Transverse colon (tissue), 4 donors: ENCODE results near the gene PDGFC. TPM values are rescaled to one million over a fixed set of nuclear protein-coding genes. Genes with fewer than 3 reads are reported as not detected.

ENCODE experiments used
- DNase-seq: peaks from one replicate; pipeline ENCODE4 v3.0.0-alpha.2; 2019
- H3K27ac ChIP-seq, 4 donors: fragments of 200-600 bp; sonication (generic); 2 replicates each; pipeline ENCODE4 v1.5.1; 2016 to 2018; ENCODE audit warnings: inconsistent platforms in 4 of 4
- H3K27me3 ChIP-seq: fragments of 200-600 bp; sonication (generic); 2 replicates; pipeline ENCODE4 v1.5.1; 2017; ENCODE audit warnings: inconsistent platforms
- H3K36me3 ChIP-seq, 4 donors: fragments of 200-600 bp; sonication (generic); 2 replicates each; pipeline ENCODE4 v1.5.1; 2017 to 2019; ENCODE audit warnings: inconsistent platforms in 4 of 4
- H3K4me1 ChIP-seq, 4 donors: fragments of 200-600 bp; sonication (generic); 2 replicates each; pipeline ENCODE4 v1.5.1; 2017 to 2020; ENCODE audit warnings: inconsistent platforms in 4 of 4
- H3K4me3 ChIP-seq, 4 donors: fragments of 200-600 bp; sonication (generic); 1 replicate in 1 of 4; 2 replicates in 3 of 4; pipeline versions ENCODE4 v1.5.1 to v1.6.1; 2017 to 2019; ENCODE audit warnings: inconsistent platforms in 4 of 4
- H3K9me3 ChIP-seq, 2 donors: fragments of 200-600 bp; sonication (generic); 2 replicates each; pipeline ENCODE4 v1.5.1; 2017 to 2019; ENCODE audit warnings: inconsistent platforms in 2 of 2
- EP300 ChIP-seq: sonication (generic); formaldehyde crosslinking; IDR thresholded peaks from one replicate; pipeline ENCODE4 v1.6.1; 2017; ENCODE audit warnings: antibody characterized with exemption, low read depth
- POLR2A ChIP-seq: fragments of 450-650 bp; IDR thresholded peaks from one replicate; pipeline ENCODE4 v1.6.1; 2016; ENCODE audit warnings: antibody characterized with exemption, mild to moderate bottlenecking, moderate library complexity
- POLR2AphosphoS5 ChIP-seq, 3 donors: sonication (generic); formaldehyde crosslinking; IDR thresholded peaks; one replicate each; pipeline ENCODE4 v1.6.1; 2016; ENCODE audit warnings: antibody characterized with exemption in 3 of 3
- WGBS, 2 donors: methylation state at CpG; one replicate each; pipeline ENCODE4 v1.1.5; 2018; ENCODE audit warnings: low coverage in 1 of 2; 5-methylcytosine and 5-hydroxymethylcytosine counted together
- in situ Hi-C, 4 donors: fragments of 200-750 bp; cut with MboI; loops; one replicate each; pipeline versions ENCODE4 v1.15.0 to v1.15.1; 2017; ENCODE audit warnings: low sequenced_read_pairs in 3 of 4, low pct_ligation_motif_present in 1 of 4, low pct_unique_long_range_greater_than_20kb in 1 of 4
- intact Hi-C: fragments of 100-400 bp; cut with DNase I; formaldehyde crosslinking; loops from one replicate; pipeline ENCODE4 v1.15.1; 2023; ENCODE audit warnings: low total_unique reads
- total RNA-seq, 4 donors: library from RNA; depleted of rRNA; stranded (reverse); fragments of >200 nt; gene quantifications; one replicate each; pipeline ENCODE4 v1.1.0, GENCODE V29; 2016
- TF ChIP-seq, protein P1 (sequence below), 5 experiments: fragments of 200-600 bp in 3 of 5; fragments of 450-650 bp in 2 of 5; sonication (generic) in 3 of 5; IDR thresholded peaks; 1 replicate in 2 of 5; 2 replicates in 3 of 5; pipeline ENCODE4 v1.5.1; 2016 to 2017; ENCODE audit warnings: antibody characterized with exemption in 5 of 5, inconsistent platforms in 3 of 5, mild to moderate bottlenecking in 2 of 5, moderate library complexity in 1 of 5

The PDGFC gene
- total RNA-seq, 4 donors from 2014 or later, result 0.40 to 20.6 (median 7.5) TPM

DNA sequence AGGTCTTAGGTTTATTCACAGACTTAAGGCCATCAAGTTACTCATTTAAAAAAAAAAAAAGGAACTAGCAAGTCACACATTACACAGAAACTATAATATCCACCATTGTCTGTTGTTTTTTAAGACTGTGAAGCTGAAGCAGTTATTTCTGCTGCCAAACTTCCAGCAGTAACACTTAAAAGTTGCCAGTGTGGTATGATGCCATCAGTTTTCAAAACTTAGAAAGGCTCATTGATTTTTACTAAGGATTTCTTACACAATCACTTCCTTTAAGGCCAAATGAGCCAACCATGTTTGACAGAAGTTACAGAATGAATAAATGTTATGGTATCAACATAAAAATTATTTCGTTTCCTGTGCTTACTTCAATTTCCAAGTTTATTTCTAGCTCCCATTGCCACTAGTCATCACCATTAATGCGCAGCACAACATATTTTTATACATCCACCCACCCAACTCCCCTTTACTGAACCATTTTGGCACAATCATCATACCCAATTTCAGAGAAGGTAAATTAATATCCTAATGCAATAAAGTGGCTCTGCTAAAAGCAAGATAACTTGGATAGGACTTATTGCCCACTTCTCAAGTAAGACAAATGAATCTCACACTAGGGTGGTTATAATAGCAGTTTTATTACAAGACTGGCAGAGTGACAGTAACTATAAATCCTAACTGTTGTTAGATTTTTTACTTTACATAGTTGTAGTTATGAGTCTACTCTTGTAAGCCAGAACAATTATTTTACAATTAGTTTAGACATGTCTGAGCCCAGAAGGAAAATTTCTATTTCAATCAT lies 13.1 kb downstream of the PDGFC start:
- no peak for TF ChIP-seq EP300
- TF ChIP-seq, protein P1, sequence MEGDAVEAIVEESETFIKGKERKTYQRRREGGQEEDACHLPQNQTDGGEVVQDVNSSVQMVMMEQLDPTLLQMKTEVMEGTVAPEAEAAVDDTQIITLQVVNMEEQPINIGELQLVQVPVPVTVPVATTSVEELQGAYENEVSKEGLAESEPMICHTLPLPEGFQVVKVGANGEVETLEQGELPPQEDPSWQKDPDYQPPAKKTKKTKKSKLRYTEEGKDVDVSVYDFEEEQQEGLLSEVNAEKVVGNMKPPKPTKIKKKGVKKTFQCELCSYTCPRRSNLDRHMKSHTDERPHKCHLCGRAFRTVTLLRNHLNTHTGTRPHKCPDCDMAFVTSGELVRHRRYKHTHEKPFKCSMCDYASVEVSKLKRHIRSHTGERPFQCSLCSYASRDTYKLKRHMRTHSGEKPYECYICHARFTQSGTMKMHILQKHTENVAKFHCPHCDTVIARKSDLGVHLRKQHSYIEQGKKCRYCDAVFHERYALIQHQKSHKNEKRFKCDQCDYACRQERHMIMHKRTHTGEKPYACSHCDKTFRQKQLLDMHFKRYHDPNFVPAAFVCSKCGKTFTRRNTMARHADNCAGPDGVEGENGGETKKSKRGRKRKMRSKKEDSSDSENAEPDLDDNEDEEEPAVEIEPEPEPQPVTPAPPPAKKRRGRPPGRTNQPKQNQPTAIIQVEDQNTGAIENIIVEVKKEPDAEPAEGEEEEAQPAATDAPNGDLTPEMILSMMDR (IDR thresholded peaks at IDR 0.05), result no peak
- H3K9me3 ChIP-seq, result no peaks in the 10 kb centered on the region
- H3K4me1 ChIP-seq, result peaks cover 15 to 51% (median 25%) of the 10 kb centered on the region in 4 donors
- intact Hi-C loops, result no loop called here
- in situ Hi-C loops, result loop anchor here in 1 of 4 donors (25.0 kb wide), 1 partner anchor 996 kb away; the partner anchor contains the start of gene CTSO
- H3K27me3 ChIP-seq, result no peaks in the 10 kb centered on the region
- WGBS, 2 donors, result 41 to 76% methylated on average over 2 of the region's 2 CpGs
- no peak for DNase-seq
- no peak overlapping the region for H3K4me3 ChIP-seq
- H3K36me3 ChIP-seq, result no peaks in the 10 kb centered on the region
- peak overlapping the region in 3 of 4 donors; percentile 41 to 51 (median 46) for H3K27ac ChIP-seq

DNA sequence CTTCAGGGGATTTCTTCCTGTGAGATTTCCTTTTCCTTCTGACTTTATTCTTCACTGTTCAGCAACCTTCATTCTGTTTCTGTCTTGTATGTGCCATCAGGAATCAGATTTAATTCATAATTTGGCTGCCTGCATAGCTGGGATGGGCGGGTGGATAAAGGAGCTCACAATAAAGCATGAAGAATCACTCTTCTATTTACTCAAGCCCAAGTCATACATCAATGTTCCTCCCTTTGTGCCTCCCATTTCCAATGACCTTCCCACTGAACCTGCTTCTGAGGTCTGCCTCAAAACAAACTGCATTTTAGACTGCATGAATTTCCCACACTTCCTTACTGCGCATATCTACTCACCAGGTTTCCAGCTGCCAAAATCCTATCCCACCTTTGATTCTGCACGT lies 14.0 kb downstream of the PDGFC start:
- intact Hi-C loops, result no loop called here
- no peaks in the 10 kb centered on the region for H3K27me3 ChIP-seq
- no peak for DNase-seq
- 57 to 63% methylated on average over 3 of the region's 3 CpGs for WGBS, 2 donors
- H3K27ac ChIP-seq, result peak overlapping the region in 3 of 4 donors; percentile 41 to 51 (median 46)
- H3K9me3 ChIP-seq, result no peaks in the 10 kb centered on the region
- H3K4me1 ChIP-seq, result peaks cover 15 to 44% (median 21%) of the 10 kb centered on the region in 4 donors
- in situ Hi-C loops, result loop anchor here in 1 of 4 donors (25.0 kb wide), 1 partner anchor 995 kb away; the partner anchor contains the start of gene CTSO
- H3K4me3 ChIP-seq, result no peak overlapping the region
- no peaks in the 10 kb centered on the region for H3K36me3 ChIP-seq
- TF ChIP-seq EP300 (no peak), POLR2A (no peak), POLR2AphosphoS5 (IDR thresholded peaks at IDR 0.05) (no peak)
- TF ChIP-seq, protein P1 (IDR thresholded peaks at IDR 0.05), result no peak

DNA sequence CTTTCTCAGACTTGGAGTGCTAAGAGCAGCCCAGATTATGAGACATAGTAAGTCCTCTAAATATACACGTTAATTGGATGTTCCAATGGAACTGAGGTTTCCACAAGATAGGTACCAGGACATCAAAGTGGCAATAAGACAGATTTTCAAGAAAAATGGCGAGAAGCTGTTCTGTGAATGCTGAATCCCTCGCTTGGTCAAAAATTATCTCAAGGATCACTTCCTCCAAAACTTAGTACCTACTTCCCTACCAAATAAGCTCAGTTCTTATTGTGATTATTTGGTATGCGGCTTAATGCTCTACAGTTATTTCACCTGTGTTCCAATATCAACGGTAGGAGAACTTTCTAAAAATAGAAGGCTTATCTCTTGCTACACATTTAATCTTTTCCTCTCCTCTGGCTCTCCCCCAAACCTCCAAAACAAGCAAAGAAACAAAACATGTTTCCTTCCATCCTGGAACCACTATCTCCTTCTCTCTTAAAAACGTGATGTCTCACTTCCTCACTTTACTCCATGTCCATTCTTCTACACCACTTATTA lies 14.7 kb downstream of the PDGFC start:
- H3K27me3 ChIP-seq, result no peaks in the 10 kb centered on the region
- TF ChIP-seq POLR2AphosphoS5 (IDR thresholded peaks at IDR 0.05), result no peak
- no peak for TF ChIP-seq POLR2A
- TF ChIP-seq, protein P1 (IDR thresholded peaks at IDR 0.05), result no peak
- TF ChIP-seq EP300, result no peak
- no peak overlapping the region for H3K4me3 ChIP-seq
- H3K9me3 ChIP-seq, result no peaks in the 10 kb centered on the region
- intact Hi-C loops, result no loop called here
- in situ Hi-C loops, result loop anchor here in 1 of 4 donors (25.0 kb wide), 1 partner anchor 995 kb away; the partner anchor contains the start of gene CTSO
- H3K36me3 ChIP-seq, result no peaks in the 10 kb centered on the region
- no peak for DNase-seq
- no peak overlapping the region for H3K27ac ChIP-seq
- H3K4me1 ChIP-seq, result peaks cover 15 to 39% (median 19%) of the 10 kb centered on the region in 4 donors
- 60 to 74% methylated on average over 6 of the region's 6 CpGs for WGBS, 2 donors

GRCh38 chr4:156956359-156956758 lies 15.2 kb downstream of the PDGFC start:
- Histone ChIP-seq H3K4me1 (peaks cover 15 to 38% (median 17%) of the 10 kb centered on the region in 4 donors), H3K4me3 (no peak overlapping the region), H3K9me3 (no peaks in the 10 kb centered on the region), H3K27ac (no peak overlapping the region), H3K27me3 (no peaks in the 10 kb centered on the region), H3K36me3 (no peaks in the 10 kb centered on the region)
- intact Hi-C loops, result no loop called here
- 96 to 100% methylated on average over 2 of the region's 2 CpGs for WGBS, 2 donors
- in situ Hi-C loops, result loop anchor here in 1 of 4 donors (25.0 kb wide), 1 partner anchor 994 kb away; the partner anchor contains the start of gene CTSO
- DNase-seq, result no peak
- TF ChIP-seq, protein P1 (IDR thresholded peaks at IDR 0.05), result no peak
